HepG2 (cell line): ENCODE results near the gene PTAR1. TPM values are rescaled to one million over a fixed set of nuclear protein-coding genes. Genes with fewer than 3 reads are reported as not detected.

Experiments
- ATAC-seq: fragments of 200-7000 bp; cut with Tn5 transposase; 3 replicates; pipeline ENCODE4 v1.9.1; 2020; ENCODE audit warnings: mild to moderate bottlenecking, moderate library complexity
- BruUV-seq: library from RNA; stranded (reverse); fragments of 400-500 nt; replicated peaks from 2 replicates; lab custom pipeline; 2021; lab: Mats Ljungman, UMichigan
- CTCF ChIA-PET: fragments of 300-600 bp; formaldehyde crosslinking; extraction: SDS; loops from one replicate; lab custom pipeline; 2021; ENCODE audit warnings: low total read pairs, inconsistent platforms, low intra/inter-chr PET ratio; lab: Yijun Ruan, JAX
- POLR2A ChIA-PET: fragments of 350-600 bp; sonication (Branson Sonifier 250); formaldehyde crosslinking; loops from one replicate; lab custom pipeline; 2020; ENCODE audit warnings: antibody characterized with exemption, inconsistent platforms; lab: Yijun Ruan, JAX
- DNase-seq: peaks from one replicate; pipeline ENCODE4 v3.0.0-alpha.2; 2015; ENCODE audit warnings: low spot score
- FAIRE-seq: peaks from 3 replicates; lab custom pipeline; 2011; peaks lifted over from hg19 to GRCh38; lab: Jason Lieb, UNC
- H2AFZ ChIP-seq: one replicate; pipeline ENCODE4 v1.6.1; 2011; ENCODE audit warnings: low read length, inconsistent platforms
- H3K27ac ChIP-seq: fragments of 300-600 bp; 3 replicates; pipeline ENCODE4 v1.8.0; 2011; ENCODE audit warnings: mixed run types, mild to moderate bottlenecking, mixed read lengths, low read length, inconsistent platforms; ENCODE audit not compliant: insufficient read depth; ENCODE audit errors: extremely low read length
- H3K27me3 ChIP-seq, 2 experiments: fragments of 200-600 bp in 1 of 2; 2 replicates in 1 of 2; 3 replicates in 1 of 2; pipeline versions ENCODE4 v1.6.0 to v1.8.0; 2011; ENCODE audit warnings: low read length in 2 of 2, mild to moderate bottlenecking in 2 of 2, moderate library complexity in 2 of 2, inconsistent platforms in 1 of 2; ENCODE audit not compliant: insufficient read depth in 2 of 2, control insufficient read depth in 1 of 2
- H3K36me3 ChIP-seq, 2 experiments: fragments of 200-600 bp in 1 of 2; replicated peaks in 1 of 2; 2 replicates in 1 of 2; 3 replicates in 1 of 2; pipeline versions ENCODE4 v1.5.1 to v1.8.0; 2011; ENCODE audit warnings: low read length in 2 of 2, inconsistent platforms in 1 of 2; ENCODE audit not compliant: insufficient read depth in 2 of 2, control insufficient read depth in 1 of 2
- H3K4me1 ChIP-seq: 2 replicates; pipeline ENCODE4 v1.5.1; 2012; ENCODE audit warnings: low read length, inconsistent platforms; ENCODE audit not compliant: insufficient read depth
- H3K4me2 ChIP-seq: 2 replicates; pipeline ENCODE4 v1.6.0; 2011; ENCODE audit warnings: low read depth, low read length, inconsistent platforms
- H3K4me3 ChIP-seq, 3 experiments: fragments of 200-600 bp in 1 of 3; sonication (generic), shearing (Covaris generic) in 1 of 3; replicated peaks in 1 of 3; 2 replicates each; pipeline ENCODE4 v1.5.1; 2011 to 2016; ENCODE audit warnings: low read length in 3 of 3, inconsistent platforms in 2 of 3, low read depth in 2 of 3, mild to moderate bottlenecking in 2 of 3, control low read depth in 1 of 3, mixed read lengths in 1 of 3; ENCODE audit not compliant: insufficient read depth in 1 of 3
- H3K79me2 ChIP-seq: one replicate; pipeline ENCODE4 v1.6.1; 2011; ENCODE audit warnings: low read length, inconsistent platforms; ENCODE audit not compliant: insufficient read depth
- H3K9ac ChIP-seq: 2 replicates; pipeline ENCODE4 v1.6.0; 2011; ENCODE audit warnings: mild to moderate bottlenecking, low read depth, low read length, inconsistent platforms; ENCODE audit not compliant: insufficient read depth
- H3K9me3 ChIP-seq: 2 replicates; pipeline ENCODE4 v1.5.1; 2012; ENCODE audit warnings: mild to moderate bottlenecking, low read length
- H4K20me1 ChIP-seq: 2 replicates; pipeline ENCODE4 v1.6.0; 2011; ENCODE audit warnings: inconsistent platforms, mild to moderate bottlenecking, low read length, moderate library complexity; ENCODE audit not compliant: insufficient read depth
- BRF2 ChIP-seq: sonication (generic); formaldehyde crosslinking; IDR thresholded peaks from 2 replicates; pipeline ENCODE4 v1.8.1; 2022; ENCODE audit warnings: mild to moderate bottlenecking, missing genetic modification reagents
- CEBPB ChIP-seq: IDR thresholded peaks from 2 replicates; pipeline ENCODE4 v1.6.1; 2011; ENCODE audit warnings: low read depth, low read length, improper control_type of control experiment, borderline replicate concordance
- CSRNP2 ChIP-seq: sonication (generic); formaldehyde crosslinking; conservative IDR thresholded peaks from 2 replicates; pipeline ENCODE4 v1.8.0; 2022; ENCODE audit warnings: low read depth, missing genetic modification reagents
- ELF4 ChIP-seq: sonication (generic); formaldehyde crosslinking; IDR thresholded peaks from 2 replicates; pipeline ENCODE4 v1.5.0; 2020; ENCODE audit warnings: missing genetic modification reagents, mild to moderate bottlenecking, moderate library complexity, borderline replicate concordance
- GATA4 ChIP-seq: sonication (generic); IDR thresholded peaks from 2 replicates; pipeline ENCODE4 v1.6.1; 2016; ENCODE audit warnings: antibody characterized with exemption, low read depth, borderline replicate concordance
- ISX ChIP-seq: sonication (generic); formaldehyde crosslinking; conservative IDR thresholded peaks from 2 replicates; pipeline ENCODE4 v1.5.0; 2020; ENCODE audit warnings: missing genetic modification reagents
- MTERF4 ChIP-seq: sonication (generic); formaldehyde crosslinking; IDR thresholded peaks from 2 replicates; pipeline ENCODE4 v1.8.0; 2023; ENCODE audit warnings: mild to moderate bottlenecking, missing genetic modification reagents
- NFE2L2 ChIP-seq: fragments of 150-350 bp; IDR thresholded peaks from 2 replicates; pipeline ENCODE4 v1.6.1; 2014; ENCODE audit warnings: low read length
- POLR2AphosphoS5 ChIP-seq: IDR thresholded peaks from 2 replicates; pipeline ENCODE4 v1.6.1; 2012; ENCODE audit warnings: low read depth, low read length
- RXRA ChIP-seq: sonication (generic); formaldehyde crosslinking; IDR thresholded peaks from 2 replicates; pipeline ENCODE4 v1.5.1; 2020; ENCODE audit warnings: missing genetic modification reagents
- STAG1 ChIP-seq: sonication (generic); formaldehyde crosslinking; IDR thresholded peaks from 2 replicates; pipeline ENCODE4 v1.4.0; 2020; ENCODE audit warnings: missing genetic modification reagents
- ZKSCAN8 ChIP-seq: IDR thresholded peaks from 2 replicates; pipeline ENCODE4 v1.6.1; 2016; ENCODE audit warnings: borderline replicate concordance, missing genetic modification reagents, missing compliant biosample characterization
- ZMYM2 ChIP-seq: sonication (generic); formaldehyde crosslinking; IDR thresholded peaks from 2 replicates; pipeline ENCODE4 v1.8.0; 2022; ENCODE audit warnings: mild to moderate bottlenecking, missing genetic modification reagents
- ZNF256 ChIP-seq: sonication (generic); formaldehyde crosslinking; conservative IDR thresholded peaks from 2 replicates; pipeline ENCODE4 v1.4.0; 2020; ENCODE audit warnings: missing genetic modification reagents
- ZNF580 ChIP-seq: IDR thresholded peaks from 2 replicates; pipeline ENCODE4 v1.6.1; 2016; ENCODE audit warnings: low read depth, borderline replicate concordance
- ZNF670 ChIP-seq: sonication (generic); formaldehyde crosslinking; IDR thresholded peaks from 2 replicates; pipeline ENCODE4 v1.8.0; 2022; ENCODE audit warnings: mild to moderate bottlenecking, missing genetic modification reagents, borderline replicate concordance
- ZNF7 ChIP-seq: IDR thresholded peaks from 2 replicates; pipeline ENCODE4 v1.6.1; 2016; ENCODE audit warnings: missing biosample characterization, missing genetic modification reagents
- ZNF737 ChIP-seq: sonication (generic); formaldehyde crosslinking; IDR thresholded peaks from 2 replicates; pipeline ENCODE4 v1.5.0; 2020; ENCODE audit warnings: missing genetic modification reagents, mild to moderate bottlenecking, borderline replicate concordance
- ZNF792 ChIP-seq: IDR thresholded peaks from 2 replicates; pipeline ENCODE4 v1.6.1; 2016
- ZSCAN30 ChIP-seq: sonication (generic); formaldehyde crosslinking; IDR thresholded peaks from 2 replicates; pipeline ENCODE4 v1.5.0; 2020; ENCODE audit warnings: mild to moderate bottlenecking, missing genetic modification reagents
- WGBS: methylation state at CpG from one replicate; pipeline ENCODE4 v1.1.6; 2017; ENCODE audit warnings: low lambda C conversion rate; 5-methylcytosine and 5-hydroxymethylcytosine counted together
- in situ Hi-C: cut with HindIII; loops from 2 replicates; pipeline ENCODE4 v1.10.0; 2017; ENCODE audit warnings: low pct_unique_long_range_greater_than_20kb; ENCODE audit not compliant: extremely low pct_ligation_motif_present
- intact Hi-C: fragments of 100-400 bp; cut with micrococcal nuclease; formaldehyde crosslinking; loops from one replicate; pipeline ENCODE4 v1.10.0; 2022; ENCODE audit not compliant: unreplicated experiment
- polyA plus RNA-seq, 8 experiments: library from polyadenylated mRNA; depleted of rRNA in 3 of 8; stranded (reverse) in 7 of 8; unstranded in 1 of 8; fragments of >200 nt; fragmentation: Illumina TruSeq in 4 of 8; extraction: Trizol in 4 of 8; gene quantifications; 2 replicates each; pipeline versions ENCODE4 v1.2.1 to v1.2.3, GENCODE V29; 2011 to 2016; ENCODE audit warnings: low read depth in 4 of 8, missing spikeins in 1 of 8, mixed read lengths in 1 of 8; ENCODE audit not compliant: insufficient read depth in 1 of 8
- total RNA-seq, 5 experiments: library from RNA; depleted of rRNA; stranded (reverse); fragments of >200 nt; fragmentation: Illumina TruSeq; extraction: Trizol; gene quantifications; 2 replicates each; pipeline ENCODE4 v1.2.3, GENCODE V29; 2016; ENCODE audit warnings: low read depth in 1 of 5

Gene PTAR1
- total and polyA plus RNA-seq, 2 of the 13 experiments (the other 11 are each of a cell fraction or from before 2014, with no cell fraction given): 26.5 to 42.1 TPM

- TF ChIP-seq MTERF4 (CRISPR knock-in tag) (no peak), ZNF670 (no peak), ZNF580 (CRISPR knock-in tag) (no peak)
- TF ChIP-seq, all 625 proteins: peak for 0
Observed at GRCh38 chr9:69744688-69745380, 15.0 kb downstream of the PTAR1 start (continued).

- FAIRE-seq: no peak
- ATAC-seq: no peak
- in situ Hi-C loops: no loop called here
- Histone ChIP-seq H4K20me1 (no peaks in the 10 kb centered on the region; the same call in 1 of the 2 replicates), H3K27ac (no peak overlapping the region), H2AFZ (no peak overlapping the region), H3K27me3 (no peaks in the 10 kb centered on the region), H3K4me2 (no peak overlapping the region), H3K9ac (no peak overlapping the region), H3K9me3 (no peaks in the 10 kb centered on the region), H3K4me3 (no peak overlapping the region), H3K79me2 (peaks cover 39% of the 10 kb centered on the region), H3K36me3 (peaks cover 2 to 51% of the 10 kb centered on the region in 2 experiments; a peak in 4 of 5 replicates), H3K4me1 (peaks cover 41% of the 10 kb centered on the region)
- no TSS peak for BruUV-seq
- DNase-seq: no peak
- intact Hi-C loops: loop anchor here (2.0 to 10.0 kb wide), 2 partner anchors 135 to 319 kb away; no protein-coding TSS in a partner anchor
- ChIA-PET CTCF (no interaction called here), POLR2A (no interaction called here)
- TF ChIP-seq CEBPB: no peak
- no peak for TF ChIP-seq ZKSCAN8 (CRISPR knock-in tag)
- TF ChIP-seq RXRA (CRISPR knock-in tag): no peak
- TF ChIP-seq NFE2L2: no peak
- no peak for TF ChIP-seq ZSCAN30 (CRISPR knock-in tag)
- no peak for TF ChIP-seq STAG1
- no peak for TF ChIP-seq ELF4 (CRISPR knock-in tag)
- TF ChIP-seq ZMYM2 (CRISPR knock-in tag): no peak
- no peak for TF ChIP-seq ZNF256 (CRISPR knock-in tag)
- TF ChIP-seq ZNF792 (CRISPR knock-in tag): no peak
- no peak for TF ChIP-seq ZNF7 (CRISPR knock-in tag)
- TF ChIP-seq GATA4: no peak
- no peak for TF ChIP-seq ZNF737 (CRISPR knock-in tag)
- no peak for TF ChIP-seq POLR2AphosphoS5
- no peak for TF ChIP-seq BRF2 (CRISPR knock-in tag)
- TF ChIP-seq CSRNP2 (CRISPR knock-in tag): no peak
- no peak for TF ChIP-seq ISX
- 97% methylated on average over 5 of the region's 5 CpGs for WGBS
Observed at GRCh38 chr9:69743930-69744329, 15.9 kb downstream of the PTAR1 start.
